ENCODE results near the gene TMEM126B. TPM values are rescaled to one million over a fixed set of nuclear protein-coding genes. Genes with fewer than 3 reads are reported as not detected.

The TMEM126B gene
- total and polyA plus RNA-seq, 2 of the 13 experiments (the other 11 are each of a cell fraction or from before 2014, with no cell fraction given): 33.6 to 54.8 TPM

GRCh38 chr11:85602526-85603213 is 25.7 kb upstream of the TMEM126B start:
- Histone ChIP-seq H3K9me3 (ENCODE audit: low read length) (no peaks in the 10 kb centered on the region), H3K4me2 (ENCODE audit: low read depth, low read length) (no peak overlapping the region), H3K79me2 (ENCODE audit: insufficient read depth, low read length) (no peaks in the 10 kb centered on the region), H3K36me3 (replicated peaks in 1 of 2; ENCODE audit: control insufficient read depth in 1 of 2, insufficient read depth in 2 of 2, low read length in 2 of 2) (no peaks in the 10 kb centered on the region), H3K4me1 (ENCODE audit: insufficient read depth, low read length) (no peaks in the 10 kb centered on the region), H3K4me3 (replicated peaks in 1 of 3; ENCODE audit: insufficient read depth in 1 of 3, low read depth in 2 of 3, low read length in 3 of 3) (no peak overlapping the region), H2AFZ (ENCODE audit: low read length) (no peak overlapping the region), H3K9ac (ENCODE audit: insufficient read depth, low read depth, low read length) (no peak overlapping the region), H4K20me1 (ENCODE audit: insufficient read depth, low read length) (no peaks in the 10 kb centered on the region), H3K27ac (ENCODE audit: extremely low read length, insufficient read depth, low read length) (no peak overlapping the region), H3K27me3 (ENCODE audit: control insufficient read depth in 1 of 2, insufficient read depth in 2 of 2, low read length in 2 of 2) (no peaks in the 10 kb centered on the region)
- ChIA-PET POLR2A (no interaction called here), CTCF (ENCODE audit: low intra/inter-chr PET ratio, low total read pairs) (no interaction called here)
- BruUV-seq (replicated peaks): no TSS peak
- in situ Hi-C loops (cut with HindIII; ENCODE audit: extremely low pct_ligation_motif_present, low pct_unique_long_range_greater_than_20kb): no loop called here
- TF ChIP-seq CEBPB (IDR thresholded peaks at IDR 0.05; ENCODE audit: borderline replicate concordance, low read depth, low read length): peak; percentile 79
- no peak for TF ChIP-seq ZNF234 (CRISPR knock-in tag; conservative IDR thresholded peaks at IDR 0.05)
- no peak for TF ChIP-seq ZNF136 (CRISPR knock-in tag; IDR thresholded peaks at IDR 0.05; ENCODE audit: low read depth)
- TF ChIP-seq ATF7-NPFF (CRISPR knock-in tag; IDR thresholded peaks at IDR 0.05; ENCODE audit: low read depth): no peak
- ATAC-seq: no peak
- 94% methylated on average over 2 of the region's 2 CpGs for WGBS (ENCODE audit: low lambda C conversion rate)
- intact Hi-C loops (cut with micrococcal nuclease; ENCODE audit: unreplicated experiment): no loop called here
- DNase-seq (ENCODE audit: low spot score): no peak
- FAIRE-seq: no peak

- FAIRE-seq (no peak), ATAC-seq (no peak), DNase-seq (ENCODE audit: low spot score) (no peak)
- WGBS (ENCODE audit: low lambda C conversion rate): 7% methylated on average over 4 of the region's 4 CpGs
- BruUV-seq (replicated peaks): no TSS peak
- no peak overlapping the region for H2AFZ ChIP-seq (ENCODE audit: low read length)
- no peaks in the 10 kb centered on the region for H3K27me3 ChIP-seq (ENCODE audit: control insufficient read depth in 1 of 2, insufficient read depth in 2 of 2, low read length in 2 of 2)
- no peaks in the 10 kb centered on the region for H4K20me1 ChIP-seq (ENCODE audit: insufficient read depth, low read length)
- POLR2A ChIA-PET: no interaction called here
- H3K4me3 ChIP-seq (replicated peaks in 1 of 3; ENCODE audit: insufficient read depth in 1 of 3, low read depth in 2 of 3, low read length in 3 of 3): no peak overlapping the region
- H3K36me3 ChIP-seq (replicated peaks in 1 of 2; ENCODE audit: control insufficient read depth in 1 of 2, insufficient read depth in 2 of 2, low read length in 2 of 2): no peaks in the 10 kb centered on the region
- no peaks in the 10 kb centered on the region for H3K4me1 ChIP-seq (ENCODE audit: insufficient read depth, low read length)
- in situ Hi-C loops (cut with HindIII; ENCODE audit: extremely low pct_ligation_motif_present, low pct_unique_long_range_greater_than_20kb): no loop called here
- H3K4me2 ChIP-seq (ENCODE audit: low read depth, low read length): no peak overlapping the region
- TF ChIP-seq SMAD1 (CRISPR knock-in tag; IDR thresholded peaks at IDR 0.05; ENCODE audit: borderline replicate concordance, low read depth): no peak
- no peak for TF ChIP-seq NAIF1 (CRISPR knock-in tag; IDR thresholded peaks at IDR 0.05; ENCODE audit: borderline replicate concordance)
- no peak for TF ChIP-seq LRRFIP1 (CRISPR knock-in tag; conservative IDR thresholded peaks at IDR 0.05)
- TF ChIP-seq RAD51 (IDR thresholded peaks at IDR 0.05; ENCODE audit: borderline replicate concordance): peak; percentile 51; the same call in 1 of the 2 replicates
- no peak for TF ChIP-seq ZKSCAN1 (IDR thresholded peaks at IDR 0.05; ENCODE audit: low read length)
- no peak for TF ChIP-seq ZNF30 (CRISPR knock-in tag; IDR thresholded peaks at IDR 0.05)
- H3K9me3 ChIP-seq (ENCODE audit: low read length): no peaks in the 10 kb centered on the region
- intact Hi-C loops (cut with micrococcal nuclease; ENCODE audit: unreplicated experiment): no loop called here
- no peak overlapping the region for H3K9ac ChIP-seq (ENCODE audit: insufficient read depth, low read depth, low read length)
- no peaks in the 10 kb centered on the region for H3K79me2 ChIP-seq (ENCODE audit: insufficient read depth, low read length)
- H3K27ac ChIP-seq (ENCODE audit: extremely low read length, insufficient read depth, low read length): no peak overlapping the region
- CTCF ChIA-PET (ENCODE audit: low intra/inter-chr PET ratio, low total read pairs): no interaction called here
These were observed 25.2 kb upstream of the TMEM126B start for GRCh38 chr11:85603220-85603619.
